Stimulated activated CD8-positive, alpha-beta memory T cell treated with anti-CD3 and anti-CD28 coated beads, Interleukin-12 subunit alpha, Interleukin-12 subunit beta, amount 100 ng/mL, for 1 hour (primary cell): Measurements from ENCODE around the gene MT1A.
"Not testable (repeated sequence)": the region's sequence is repeated elsewhere in the genome, so short reads cannot be mapped to it uniquely, and the experiment has no call there.

Experiments used
- DNase-seq: peaks from one replicate; pipeline ENCODE4 v3.0.0-alpha.2; 2020; ENCODE audit warnings: low read depth

The MT1A gene

DNA sequence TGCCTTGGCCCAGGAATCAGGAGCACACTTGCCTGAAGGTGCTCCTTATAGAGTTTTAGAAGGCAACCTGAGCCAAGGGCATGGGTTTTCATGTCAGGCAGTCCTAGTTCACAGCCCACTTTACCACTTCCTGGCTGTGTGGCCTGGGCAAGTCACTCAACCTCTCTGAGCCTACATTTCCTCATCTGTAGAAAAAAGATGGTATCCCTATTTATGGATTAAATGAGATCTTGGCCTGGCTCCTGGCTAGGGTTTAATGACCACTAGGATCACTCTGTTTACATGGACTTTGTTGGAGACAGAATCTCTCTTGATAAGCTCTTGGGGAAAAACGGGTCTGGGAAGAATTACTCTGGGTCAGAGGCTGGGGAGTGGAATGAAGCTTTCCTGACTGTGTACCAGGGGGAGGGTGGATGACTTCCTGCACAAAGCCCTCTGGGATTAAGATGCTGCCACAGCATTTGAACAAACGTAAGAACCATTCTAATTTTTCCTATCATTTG, 27.8 kb upstream of the MT1A start:
- DNase-seq = no peak

GRCh38 chr16:56611281-56611833, 27.1 kb upstream of the MT1A start:
- DNase-seq = no peak

GRCh38 chr16:56613706-56614105, 24.8 kb upstream of the MT1A start:
- no peak for DNase-seq

DNA sequence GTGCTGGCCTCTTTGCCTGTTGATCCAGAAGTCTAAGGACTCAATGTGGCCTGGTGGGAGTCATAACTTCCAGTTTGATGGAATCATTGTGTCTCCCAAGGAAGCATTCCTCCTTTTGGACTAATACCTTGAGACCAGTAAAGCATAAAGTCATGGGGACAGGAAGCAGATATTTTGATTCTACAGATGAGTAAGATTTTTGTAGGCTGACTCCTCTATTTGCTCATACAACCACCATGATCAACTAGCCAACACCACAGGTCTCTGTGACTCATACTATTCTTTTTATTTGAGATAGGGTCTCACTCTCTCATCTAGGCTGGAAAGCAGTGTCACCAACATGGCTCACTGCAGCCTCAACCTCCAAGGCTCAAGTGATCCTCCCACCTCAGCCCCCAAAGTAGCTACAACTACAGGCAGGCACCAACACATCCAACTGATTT, 23.9 kb upstream of the MT1A start:
- no peak for DNase-seq

DNA sequence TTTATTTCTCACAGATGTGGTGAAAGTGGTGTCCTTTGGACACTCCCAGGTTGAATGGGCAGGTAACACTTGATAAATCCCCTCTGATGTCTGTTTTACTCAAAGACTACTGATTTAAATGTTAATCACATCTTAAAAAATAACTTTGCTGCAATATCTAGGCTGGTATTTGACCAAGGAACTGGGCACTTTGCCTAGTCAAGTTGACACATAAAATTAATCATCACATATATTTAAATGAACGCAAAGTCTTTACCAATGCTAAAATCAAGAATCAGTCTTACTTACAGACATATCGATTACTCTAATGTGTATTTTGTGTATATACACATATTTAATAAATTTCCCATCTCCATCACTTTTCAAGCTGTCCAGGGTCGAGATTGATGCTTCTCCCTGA, 23.1 kb upstream of the MT1A start:
- no peak for DNase-seq

DNA sequence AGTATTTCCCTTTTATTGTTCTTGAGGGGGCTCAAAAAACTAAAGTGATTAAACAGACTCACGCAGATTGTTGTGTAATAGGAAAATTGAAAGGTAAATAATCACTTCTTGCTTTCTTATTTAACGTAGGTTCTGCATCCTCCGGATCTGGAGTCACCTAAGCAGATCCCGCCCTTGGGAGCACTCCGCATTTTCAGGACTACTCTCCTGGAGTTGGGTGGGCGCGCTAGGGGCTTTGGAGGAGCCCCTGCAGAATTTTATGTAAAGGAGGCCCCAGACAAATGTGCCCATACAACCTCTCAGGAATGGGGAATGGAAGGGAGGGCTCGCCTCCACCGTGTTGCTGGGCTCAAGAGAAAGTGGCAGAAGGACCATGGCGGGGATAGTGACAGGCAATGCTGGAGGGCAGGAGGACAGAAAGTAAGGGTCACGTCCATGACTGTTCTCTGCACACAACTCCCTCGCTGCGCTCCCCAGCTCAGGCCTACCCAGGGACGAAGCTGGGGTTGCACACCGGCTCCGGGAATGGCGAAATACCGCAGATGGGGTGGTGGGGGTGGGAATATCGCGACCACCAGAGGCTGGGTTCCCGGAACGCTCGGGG, 21.8 kb upstream of the MT1A start:
- no peak for DNase-seq

DNA sequence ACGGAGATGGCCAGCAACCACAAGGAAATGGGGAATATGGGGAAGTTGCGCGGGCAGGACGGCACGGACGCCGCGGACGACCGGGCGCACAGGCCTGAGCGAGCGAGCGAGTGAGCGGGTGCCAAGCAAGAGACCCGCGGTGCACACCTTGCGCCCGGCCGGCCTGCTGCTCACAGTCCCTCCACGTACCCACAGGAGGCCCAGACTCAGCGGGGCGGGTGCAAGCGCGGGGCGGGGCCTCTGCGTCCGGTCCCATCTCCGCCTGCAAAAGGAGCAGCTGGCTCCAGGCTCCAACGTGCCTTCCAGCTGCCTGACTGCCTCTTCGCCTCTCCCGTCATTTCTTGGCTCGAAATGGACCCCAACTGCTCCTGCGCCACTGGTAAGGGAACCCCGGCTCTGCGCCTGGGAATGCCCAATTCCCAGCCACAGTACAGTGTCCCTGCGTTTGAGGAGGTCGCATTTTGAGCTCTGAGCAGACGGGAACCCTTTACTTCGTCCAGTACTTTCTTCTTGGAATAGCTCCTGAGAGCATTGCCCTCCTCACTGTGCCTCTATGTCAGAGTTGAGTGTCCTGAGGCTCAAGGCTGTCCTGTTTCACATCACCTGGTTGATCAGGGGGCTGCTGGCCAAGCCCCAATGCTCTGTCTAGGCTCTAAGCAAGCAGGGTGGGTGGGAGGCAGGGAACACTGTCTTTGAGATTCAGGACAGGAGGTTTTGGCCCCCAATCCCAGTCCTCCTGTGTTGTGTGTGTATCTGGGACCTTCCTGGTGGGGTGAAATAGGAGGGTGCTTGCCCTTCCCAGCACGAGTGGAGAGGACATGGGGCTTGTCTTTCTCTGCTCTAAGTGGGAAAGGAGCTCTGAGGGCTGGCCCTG, 21.0 kb upstream of the MT1A start:
- DNase-seq = no peak

DNA sequence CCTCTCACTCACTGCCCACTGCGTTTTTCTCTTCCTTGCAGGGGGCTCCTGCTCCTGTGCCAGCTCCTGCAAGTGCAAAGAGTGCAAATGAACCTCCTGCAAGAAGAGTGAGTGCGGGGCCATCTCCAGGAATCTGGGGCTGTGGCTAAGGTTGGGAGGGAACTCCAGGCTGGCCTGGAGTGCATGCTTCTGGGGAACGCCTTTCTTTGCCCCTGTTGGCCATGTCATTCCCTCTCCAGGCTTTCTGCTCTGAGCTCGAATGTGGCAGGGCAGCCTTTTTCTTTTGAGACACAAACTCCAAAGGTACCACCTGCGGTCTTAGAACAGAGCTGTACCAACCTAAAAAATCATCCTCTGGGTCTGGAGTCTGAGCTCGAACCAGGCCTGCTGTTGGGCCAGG, 20.3 kb upstream of the MT1A start:
- DNase-seq = no peak

DNA sequence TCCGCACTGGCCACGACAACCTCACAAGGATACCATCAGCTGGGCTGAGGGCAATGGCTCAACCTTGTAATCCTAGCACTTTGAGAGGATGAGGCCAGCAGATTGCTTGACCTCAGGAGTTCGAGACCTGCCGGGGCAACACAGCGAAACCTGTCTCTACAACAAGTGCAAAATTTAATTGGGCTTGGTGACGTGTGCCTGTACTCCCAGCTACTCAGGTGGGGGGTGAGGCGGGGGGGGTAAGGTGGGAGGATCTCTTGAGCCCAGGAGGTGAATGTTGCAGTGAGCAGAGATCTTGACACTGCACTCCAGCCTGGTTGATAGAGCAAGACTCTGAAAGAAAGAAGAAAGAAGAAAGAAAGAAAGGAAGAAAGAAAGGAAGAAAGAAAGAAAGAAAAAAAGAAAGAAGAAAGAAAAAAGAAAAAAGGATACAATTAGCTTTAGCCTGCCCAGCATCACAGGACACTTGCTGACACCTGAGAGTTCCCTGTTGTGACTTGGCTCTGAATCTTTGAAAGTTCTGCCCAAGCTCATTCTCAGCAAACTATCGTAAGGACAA, 18.0 kb upstream of the MT1A start:
- no peak for DNase-seq

GRCh38 chr16:56621665-56622445, 16.6 kb upstream of the MT1A start:
- not testable (repeated sequence) for DNase-seq

DNA sequence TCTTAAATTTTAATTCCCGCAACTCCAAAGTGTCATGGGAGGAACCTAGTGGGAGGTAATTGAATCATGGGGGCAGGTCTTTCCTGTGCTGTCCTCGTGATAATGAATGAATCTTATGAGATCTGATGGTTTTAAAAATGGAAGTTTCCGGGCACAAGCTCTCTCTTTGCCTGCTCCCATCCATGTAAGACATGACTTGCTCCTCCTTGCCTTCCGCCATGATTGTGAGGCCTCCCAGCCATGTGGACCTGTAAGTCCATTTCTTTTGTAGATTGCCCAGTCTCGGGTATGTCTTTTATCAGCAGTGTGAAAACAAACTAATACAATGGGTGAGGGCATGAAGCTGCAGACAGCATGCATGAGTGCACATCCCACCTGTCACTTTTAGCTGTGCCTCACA, 15.3 kb upstream of the MT1A start:
- not testable (repeated sequence) for DNase-seq

DNA sequence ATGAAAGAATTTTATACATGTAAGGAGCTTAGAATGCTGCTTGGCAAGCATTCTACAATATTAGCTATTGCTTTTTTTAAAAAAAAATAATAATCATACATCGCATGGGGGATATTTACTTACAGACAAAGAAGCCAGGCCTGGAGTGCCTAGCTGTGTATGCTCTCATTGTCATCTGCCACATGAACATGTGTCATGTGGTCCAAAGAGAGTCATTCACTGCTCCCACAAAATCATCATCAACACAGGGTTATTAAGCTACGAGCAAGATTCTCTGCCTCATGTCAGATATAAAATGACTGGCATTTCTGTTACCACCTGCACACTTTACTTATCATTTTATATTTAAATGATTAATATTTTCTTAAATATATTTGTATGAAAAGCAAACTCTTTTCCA, 14.8 kb upstream of the MT1A start:
- no peak for DNase-seq

DNA sequence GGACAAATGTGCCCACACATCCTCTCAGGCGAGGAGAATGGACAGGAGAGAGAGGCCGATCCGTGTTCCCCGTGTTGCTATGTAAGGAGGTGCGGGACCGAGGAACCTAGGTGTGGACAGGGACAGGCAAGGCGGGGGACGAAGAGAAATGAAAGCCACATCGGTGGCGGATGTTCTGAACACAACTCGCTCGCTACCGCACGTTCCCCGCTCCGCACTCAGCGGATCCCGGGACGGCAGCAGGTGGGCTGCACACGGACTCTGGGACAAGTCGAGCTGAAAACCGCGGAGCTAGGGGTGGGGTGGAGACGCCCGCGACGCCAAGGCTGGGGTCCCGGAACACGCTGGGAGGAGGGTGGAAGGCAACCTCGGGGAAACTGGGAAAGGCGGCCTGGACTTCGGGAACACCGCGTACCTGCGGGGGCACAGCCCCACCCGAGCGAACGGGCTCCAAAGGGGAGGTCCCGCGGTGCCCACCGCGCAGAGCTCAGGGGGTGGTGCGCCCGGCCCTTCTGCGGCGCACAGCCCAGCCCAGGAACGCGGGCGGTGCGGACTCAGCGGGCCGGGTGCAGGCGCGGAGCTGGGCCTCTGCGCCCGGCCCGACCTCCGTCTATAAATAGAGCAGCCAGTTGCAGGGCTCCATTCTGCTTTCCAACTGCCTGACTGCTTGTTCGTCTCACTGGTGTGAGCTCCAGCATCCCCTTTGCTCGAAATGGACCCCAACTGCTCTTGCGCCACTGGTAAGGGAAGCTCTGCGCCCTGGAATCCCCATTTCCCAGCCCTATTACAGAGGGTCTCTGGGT, 13.1 kb upstream of the MT1A start, which contains the start of gene MT1E:
Gene MT1E (plus strand): TSS at position 642 of the 803 bp plus-strand sequence. CDS start 71 bp downstream, at position 713.
- no peak for DNase-seq

GRCh38 chr16:56625943-56626654, 12.4 kb upstream of the MT1A start:
- no peak for DNase-seq

- DNase-seq = no peak
Measured at GRCh38 chr16:56626685-56627084, 11.8 kb upstream of the MT1A start.

DNA sequence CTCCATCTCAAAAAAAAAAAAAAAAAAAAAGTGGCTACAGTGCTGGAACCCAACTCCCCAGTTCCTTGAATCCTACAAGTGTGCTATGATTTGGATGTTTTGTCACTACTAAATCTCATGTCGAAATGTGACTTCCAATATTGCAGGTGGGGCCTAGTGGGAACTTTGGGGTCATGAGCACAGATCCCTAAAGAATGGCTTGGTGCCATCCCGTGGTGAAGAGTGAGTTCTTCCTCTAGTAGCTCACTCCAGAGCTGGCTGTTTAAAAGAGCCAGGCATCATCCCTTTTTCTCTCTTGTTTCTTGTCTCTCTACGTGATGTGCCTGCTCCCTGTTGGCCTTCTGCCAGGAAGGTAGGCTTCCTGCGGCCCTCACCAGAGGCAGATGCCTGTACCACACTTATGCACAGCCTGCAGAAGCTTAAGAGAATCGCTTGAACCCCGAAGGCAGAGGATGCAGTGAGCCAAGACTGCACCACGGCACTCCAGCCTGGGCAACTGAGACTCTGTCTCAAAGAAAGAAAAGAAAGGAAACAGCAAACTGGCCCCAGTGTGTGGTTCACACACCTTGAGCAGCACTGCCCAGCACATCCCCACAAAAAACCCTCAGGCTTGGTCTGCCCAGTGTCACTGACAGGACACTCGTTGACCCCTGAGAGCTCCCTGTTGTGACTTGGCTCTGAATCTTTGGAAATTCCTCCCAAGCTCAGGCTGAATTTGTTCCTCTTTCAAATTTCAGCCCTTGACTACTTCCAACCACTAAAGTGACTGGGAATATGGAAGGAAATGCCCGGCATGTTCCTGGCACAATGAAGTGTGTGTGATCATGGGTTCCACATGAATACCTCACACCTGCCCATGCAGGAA, 9.7 kb upstream of the MT1A start:
- no peak for DNase-seq

- DNase-seq = no peak
Measured at GRCh38 chr16:56629531-56629930, 8.9 kb upstream of the MT1A start.

DNA sequence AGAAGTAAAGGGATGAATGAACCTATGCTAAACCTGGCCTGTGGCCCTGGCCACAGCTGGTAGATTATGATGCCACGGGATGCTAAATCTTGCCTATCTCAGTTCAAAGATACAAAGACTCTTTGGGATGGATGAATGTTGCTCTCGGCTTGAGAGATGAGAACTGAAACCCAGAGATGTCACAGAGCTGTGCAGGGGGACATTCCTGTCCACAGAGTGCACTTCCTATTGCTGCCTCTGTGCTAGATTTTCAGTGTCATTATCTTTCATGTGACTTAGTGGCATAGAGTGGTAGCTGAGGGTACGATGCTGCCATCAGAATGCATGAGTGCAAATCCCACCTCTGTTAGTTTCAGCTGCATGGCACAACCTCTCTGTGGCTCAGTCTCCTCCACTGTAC, 8.3 kb upstream of the MT1A start:
- no peak for DNase-seq

GRCh38 chr16:56631197-56631596, 7.3 kb upstream of the MT1A start:
- no peak for DNase-seq

- DNase-seq = no peak
Measured at GRCh38 chr16:56631832-56632155, 6.7 kb upstream of the MT1A start.
